Measurements from ENCODE around the gene GFRA4.

The GFRA4 gene

DNA sequence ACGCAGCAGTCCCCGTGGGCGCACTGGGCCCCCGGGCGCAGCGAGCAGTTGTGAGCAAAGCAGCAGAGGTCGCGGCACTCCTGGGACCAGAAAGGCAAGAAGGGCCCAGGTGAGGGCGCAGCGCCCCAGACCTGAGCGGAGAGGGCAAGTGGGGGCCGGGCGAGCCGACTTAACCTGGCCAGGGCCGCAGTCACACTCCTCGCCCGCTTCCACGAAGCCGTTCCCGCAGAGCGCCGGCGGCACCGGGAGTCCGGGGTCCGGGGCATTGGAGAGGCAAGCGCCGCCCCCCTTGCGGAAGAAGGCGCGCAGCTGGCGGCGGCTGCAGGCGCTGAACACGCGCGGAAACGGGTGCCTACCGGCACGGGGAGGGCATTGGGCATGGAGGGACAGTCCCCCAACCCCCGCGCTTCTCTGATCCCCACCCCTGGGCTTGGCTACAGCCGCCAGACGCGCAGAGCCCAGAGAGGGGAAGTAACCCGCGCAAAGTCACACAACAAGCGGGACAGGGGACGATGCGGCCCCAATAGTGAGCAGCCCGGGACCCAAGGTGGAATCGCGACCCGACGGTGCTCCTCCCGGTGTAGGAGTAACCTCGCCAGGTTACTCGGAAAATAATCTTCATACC lies 9.5 kb upstream of the GFRA4 start:
- TF ChIP-seq, protein P1, sequence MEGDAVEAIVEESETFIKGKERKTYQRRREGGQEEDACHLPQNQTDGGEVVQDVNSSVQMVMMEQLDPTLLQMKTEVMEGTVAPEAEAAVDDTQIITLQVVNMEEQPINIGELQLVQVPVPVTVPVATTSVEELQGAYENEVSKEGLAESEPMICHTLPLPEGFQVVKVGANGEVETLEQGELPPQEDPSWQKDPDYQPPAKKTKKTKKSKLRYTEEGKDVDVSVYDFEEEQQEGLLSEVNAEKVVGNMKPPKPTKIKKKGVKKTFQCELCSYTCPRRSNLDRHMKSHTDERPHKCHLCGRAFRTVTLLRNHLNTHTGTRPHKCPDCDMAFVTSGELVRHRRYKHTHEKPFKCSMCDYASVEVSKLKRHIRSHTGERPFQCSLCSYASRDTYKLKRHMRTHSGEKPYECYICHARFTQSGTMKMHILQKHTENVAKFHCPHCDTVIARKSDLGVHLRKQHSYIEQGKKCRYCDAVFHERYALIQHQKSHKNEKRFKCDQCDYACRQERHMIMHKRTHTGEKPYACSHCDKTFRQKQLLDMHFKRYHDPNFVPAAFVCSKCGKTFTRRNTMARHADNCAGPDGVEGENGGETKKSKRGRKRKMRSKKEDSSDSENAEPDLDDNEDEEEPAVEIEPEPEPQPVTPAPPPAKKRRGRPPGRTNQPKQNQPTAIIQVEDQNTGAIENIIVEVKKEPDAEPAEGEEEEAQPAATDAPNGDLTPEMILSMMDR (IDR thresholded peaks at IDR 0.05; ENCODE audit: low read depth, low read length): no peak
- DNase-seq (ENCODE audit: extremely low read depth, low read depth): no peak

DNA sequence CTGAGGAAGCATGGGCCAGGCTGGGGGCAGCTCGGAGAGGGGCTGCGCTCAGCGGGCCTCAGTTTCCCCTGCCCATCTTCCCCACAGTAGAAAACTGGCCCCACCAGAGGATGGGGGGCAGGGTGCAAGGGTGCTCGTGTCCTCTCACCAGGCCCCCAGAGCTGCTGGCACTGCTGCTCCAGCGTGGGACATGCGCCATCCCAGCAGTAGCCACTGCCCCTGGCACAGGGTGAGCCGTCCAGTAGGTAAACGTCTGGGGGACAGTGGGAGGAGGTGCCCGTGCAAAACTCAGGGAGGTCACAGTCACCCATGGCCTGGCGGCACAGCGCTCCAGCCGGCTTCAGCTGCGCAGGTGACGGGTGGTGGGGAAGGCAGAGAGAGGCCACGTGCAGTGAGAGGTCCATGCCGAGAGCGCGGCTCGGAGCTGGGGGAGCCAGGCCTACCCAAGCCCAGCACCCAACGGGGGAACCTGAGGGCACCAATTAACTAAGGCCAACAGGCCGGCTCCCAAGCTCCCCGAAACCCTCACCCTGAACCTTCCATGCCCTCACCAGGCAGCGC lies 8.9 kb upstream of the GFRA4 start:
- DNase-seq (ENCODE audit: extremely low read depth, low read depth): no peak
- TF ChIP-seq, protein P1 (IDR thresholded peaks at IDR 0.05; ENCODE audit: low read depth, low read length): no peak

DNA sequence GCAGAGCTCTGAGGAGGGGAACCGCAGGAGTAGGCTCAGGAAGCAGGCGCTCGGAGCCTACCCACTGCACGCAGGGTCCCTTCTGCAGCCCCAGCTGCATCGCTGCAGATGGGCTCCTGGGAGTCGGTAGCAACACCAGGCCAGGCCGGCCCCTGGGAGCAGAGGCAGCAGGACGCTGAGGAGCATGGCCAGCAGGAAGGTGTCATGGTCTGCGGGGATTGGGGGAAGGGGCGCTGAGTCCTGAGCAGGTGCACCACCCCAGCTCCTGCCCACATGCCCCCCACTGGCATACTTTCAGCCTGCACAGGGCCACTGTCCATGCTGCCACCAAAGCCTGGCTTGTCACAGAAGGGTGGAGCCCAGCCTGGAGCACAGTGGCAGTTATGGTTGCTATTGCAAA lies 7.7 kb upstream of the GFRA4 start:
- no peak for DNase-seq (ENCODE audit: extremely low read depth, low read depth)
- TF ChIP-seq, protein P1 (IDR thresholded peaks at IDR 0.05; ENCODE audit: low read depth, low read length): no peak

DNA sequence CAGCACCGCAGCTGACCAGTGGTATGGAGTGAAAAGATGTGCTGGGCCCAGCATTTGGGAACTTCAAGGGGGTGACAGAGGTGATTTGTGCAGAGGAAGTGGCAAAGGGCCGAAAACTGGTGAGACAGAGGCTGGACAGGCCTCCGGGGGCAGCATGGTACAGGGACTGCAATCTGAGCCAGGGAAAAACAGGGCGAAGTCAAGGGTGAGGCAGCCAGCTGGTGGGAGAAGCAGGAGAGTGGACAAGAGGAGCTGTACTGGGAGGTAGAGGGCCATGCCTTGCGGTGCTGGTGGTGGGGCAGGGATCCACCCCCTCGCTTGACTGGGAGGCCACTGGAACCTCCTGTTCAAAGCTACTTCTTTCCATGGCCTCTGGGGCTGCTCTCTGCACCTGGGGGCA lies 7.3 kb upstream of the GFRA4 start:
- TF ChIP-seq, protein P1 (IDR thresholded peaks at IDR 0.05; ENCODE audit: low read depth, low read length): peak; percentile 2
- no peak for DNase-seq (ENCODE audit: extremely low read depth, low read depth)

DNA sequence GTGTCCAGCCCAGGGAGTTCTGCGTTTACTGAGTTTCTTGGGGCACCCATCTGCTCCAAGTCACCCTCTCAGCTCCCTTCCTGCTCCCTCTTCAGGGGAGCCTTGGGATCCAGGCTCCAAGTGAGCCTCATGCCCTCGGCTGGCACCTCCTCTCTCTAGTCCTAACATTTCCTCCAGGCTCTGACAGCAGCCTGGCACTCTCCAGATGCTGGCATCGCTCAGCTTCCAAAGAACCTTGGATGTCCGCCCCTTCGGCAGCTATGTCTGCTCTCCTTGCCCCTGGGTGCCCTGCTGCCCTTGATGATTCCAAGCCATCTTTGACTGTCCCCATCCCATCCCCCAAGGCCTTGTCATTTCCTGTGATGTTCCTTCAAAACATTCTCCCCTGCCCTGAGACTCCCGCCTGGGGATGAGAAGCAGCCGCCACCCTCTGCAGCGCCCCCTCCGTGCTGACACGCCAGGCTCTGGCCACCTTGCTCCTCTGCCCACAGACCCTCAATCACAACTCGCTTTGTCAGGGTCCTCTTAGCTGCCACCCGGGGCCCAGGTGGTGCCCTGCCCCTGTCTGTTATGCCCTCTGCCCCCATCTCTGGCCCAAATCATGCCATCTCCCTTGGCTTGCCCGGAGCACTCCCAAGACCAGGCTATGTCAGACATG lies 6.6 kb upstream of the GFRA4 start:
- no peak for DNase-seq (ENCODE audit: extremely low read depth, low read depth)
- TF ChIP-seq, protein P1 (IDR thresholded peaks at IDR 0.05; ENCODE audit: low read depth, low read length): no peak

DNA sequence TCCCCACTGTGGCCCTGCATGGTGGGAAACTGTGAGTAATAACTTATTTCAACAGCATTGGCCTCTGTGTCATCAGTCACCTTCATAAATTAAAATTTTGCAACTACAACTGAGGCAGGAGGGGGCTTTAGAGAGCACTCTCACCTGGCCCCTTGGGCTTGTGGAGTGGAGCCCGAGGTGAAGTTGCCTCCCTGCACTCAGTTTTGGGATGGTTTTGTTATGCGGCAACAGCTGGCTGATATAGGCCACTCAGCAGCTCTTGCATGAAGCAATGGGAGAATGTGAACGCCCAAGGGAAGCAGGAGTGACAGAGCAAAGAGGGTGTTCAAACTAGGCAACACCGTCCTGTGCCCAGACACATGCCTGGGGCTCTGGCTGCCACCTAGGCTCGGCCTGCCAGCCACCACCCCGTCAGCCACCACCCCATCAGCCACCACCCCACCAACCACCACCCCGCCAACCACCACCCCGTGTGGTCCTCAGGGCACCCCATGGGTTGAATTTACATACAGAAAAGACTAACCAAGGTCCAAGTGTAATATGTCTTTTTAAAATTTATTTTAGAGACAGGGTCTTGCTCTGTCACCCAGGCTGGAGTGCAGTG lies 4.3 kb upstream of the GFRA4 start:
- TF ChIP-seq, protein P1 (IDR thresholded peaks at IDR 0.05; ENCODE audit: low read depth, low read length): no peak
- DNase-seq (ENCODE audit: extremely low read depth, low read depth): no peak

DNA sequence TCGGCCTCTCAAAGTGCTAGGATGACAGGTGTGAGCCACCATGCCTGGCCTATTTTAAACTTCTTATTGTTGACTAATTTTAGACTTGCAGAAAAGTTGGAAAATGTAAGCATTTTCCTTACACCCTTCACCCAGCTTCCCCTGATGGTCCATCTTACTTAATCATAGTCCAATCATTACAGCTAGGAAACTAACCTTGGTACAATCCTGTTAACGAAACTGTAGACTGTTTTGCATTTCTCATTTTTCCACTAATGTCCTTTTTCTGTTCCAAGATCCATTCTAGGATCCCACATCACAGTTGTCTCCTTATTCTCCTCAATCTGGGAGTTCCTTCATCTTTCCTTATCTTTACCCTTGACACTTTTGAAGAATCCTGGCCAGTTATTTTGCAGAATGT lies 659 bp upstream of the GFRA4 start:
- DNase-seq (ENCODE audit: extremely low read depth, low read depth): no peak
- TF ChIP-seq, protein P1 (IDR thresholded peaks at IDR 0.05; ENCODE audit: low read depth, low read length): no peak

Measured in AG09319 (cell line).